ENCODE measurements around the gene OTUD1. TPM values are rescaled to one million over a fixed set of nuclear protein-coding genes. Genes with fewer than 3 reads are reported as not detected.

Gene OTUD1
- total RNA-seq, 4 donors from 2014 or later, result 12.3 to 18.0 (median 16.9) TPM

DNA sequence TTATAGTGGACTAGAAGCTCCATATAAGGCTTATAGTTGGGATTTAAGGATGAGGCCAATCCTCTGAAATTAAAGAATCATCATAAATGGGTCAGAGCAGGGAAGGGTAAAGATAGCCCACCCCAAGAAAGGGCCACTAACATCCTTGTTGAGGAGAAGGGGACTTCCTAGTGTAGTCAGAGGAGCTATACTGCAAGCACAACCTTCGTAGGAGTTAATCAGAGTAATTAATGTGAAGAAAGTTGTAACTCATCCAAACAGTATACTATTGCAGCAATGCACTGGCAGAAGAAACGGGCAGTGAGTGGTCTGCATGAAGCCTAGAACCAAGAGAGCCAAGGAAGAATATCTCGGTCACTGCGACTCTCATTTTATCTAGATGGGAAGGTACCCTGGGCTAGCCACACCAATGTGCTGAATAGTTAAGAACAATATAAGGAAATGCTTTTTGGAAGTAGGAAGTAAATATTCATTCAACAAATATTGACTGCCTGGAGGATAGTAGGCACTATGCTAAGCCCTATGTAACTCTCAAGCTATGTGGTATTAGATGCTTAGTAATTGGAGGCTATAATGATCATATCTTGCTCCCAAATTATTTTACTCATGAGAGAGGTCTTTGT lies 13.3 kb downstream of the OTUD1 start:
- intact Hi-C loops (cut with DNase I; ENCODE audit: low total_unique reads), result no loop called here
- Histone ChIP-seq H3K4me3 (no peak overlapping the region), H3K27ac (no peak overlapping the region), H3K27me3 (no peaks in the 10 kb centered on the region), H3K9me3 (no peaks in the 10 kb centered on the region), H3K4me1 (no peaks in the 10 kb centered on the region), H3K36me3 (no peaks in the 10 kb centered on the region)
- in situ Hi-C loops (cut with MboI; ENCODE audit: low pct_ligation_motif_present in 1 of 4, low pct_unique_long_range_greater_than_20kb in 1 of 4, low sequenced_read_pairs in 3 of 4), result no loop called here
- no peak for DNase-seq
- 86 to 96% methylated on average over 3 to 4 of the region's 4 CpGs for WGBS, 2 donors (ENCODE audit: low coverage in 1 of 2)
- no peak for TF ChIP-seq POLR2A (IDR thresholded peaks at IDR 0.05)
- TF ChIP-seq, protein P1, sequence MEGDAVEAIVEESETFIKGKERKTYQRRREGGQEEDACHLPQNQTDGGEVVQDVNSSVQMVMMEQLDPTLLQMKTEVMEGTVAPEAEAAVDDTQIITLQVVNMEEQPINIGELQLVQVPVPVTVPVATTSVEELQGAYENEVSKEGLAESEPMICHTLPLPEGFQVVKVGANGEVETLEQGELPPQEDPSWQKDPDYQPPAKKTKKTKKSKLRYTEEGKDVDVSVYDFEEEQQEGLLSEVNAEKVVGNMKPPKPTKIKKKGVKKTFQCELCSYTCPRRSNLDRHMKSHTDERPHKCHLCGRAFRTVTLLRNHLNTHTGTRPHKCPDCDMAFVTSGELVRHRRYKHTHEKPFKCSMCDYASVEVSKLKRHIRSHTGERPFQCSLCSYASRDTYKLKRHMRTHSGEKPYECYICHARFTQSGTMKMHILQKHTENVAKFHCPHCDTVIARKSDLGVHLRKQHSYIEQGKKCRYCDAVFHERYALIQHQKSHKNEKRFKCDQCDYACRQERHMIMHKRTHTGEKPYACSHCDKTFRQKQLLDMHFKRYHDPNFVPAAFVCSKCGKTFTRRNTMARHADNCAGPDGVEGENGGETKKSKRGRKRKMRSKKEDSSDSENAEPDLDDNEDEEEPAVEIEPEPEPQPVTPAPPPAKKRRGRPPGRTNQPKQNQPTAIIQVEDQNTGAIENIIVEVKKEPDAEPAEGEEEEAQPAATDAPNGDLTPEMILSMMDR (IDR thresholded peaks at IDR 0.05), result no peak
- no peak for TF ChIP-seq POLR2AphosphoS5 (IDR thresholded peaks at IDR 0.05)
- no peak for TF ChIP-seq EP300 (IDR thresholded peaks at IDR 0.05; ENCODE audit: low read depth)

DNA sequence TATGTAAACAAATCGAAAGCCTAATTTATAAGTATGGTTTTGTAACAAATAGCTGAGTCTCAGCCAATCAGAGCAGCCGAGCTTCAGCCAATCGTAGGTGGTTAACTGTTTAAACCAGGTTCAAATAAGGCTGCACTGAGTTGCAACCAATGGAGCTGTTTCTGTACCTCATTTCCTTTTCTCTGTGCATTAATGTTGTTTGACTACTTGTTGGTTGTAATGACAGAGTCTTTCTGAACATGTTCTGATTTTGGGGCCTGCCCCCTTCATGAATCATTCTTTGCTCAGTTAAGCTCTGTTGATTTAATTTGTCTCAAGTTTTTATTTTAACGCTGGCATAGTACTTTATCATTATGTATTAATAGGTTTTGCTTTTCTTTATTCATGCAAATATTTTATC lies 14.6 kb downstream of the OTUD1 start:
- in situ Hi-C loops (cut with MboI; ENCODE audit: low pct_ligation_motif_present in 1 of 4, low pct_unique_long_range_greater_than_20kb in 1 of 4, low sequenced_read_pairs in 3 of 4), result no loop called here
- H3K36me3 ChIP-seq, result no peaks in the 10 kb centered on the region
- TF ChIP-seq EP300 (IDR thresholded peaks at IDR 0.05; ENCODE audit: low read depth) (no peak), POLR2A (IDR thresholded peaks at IDR 0.05) (no peak), POLR2AphosphoS5 (IDR thresholded peaks at IDR 0.05) (no peak)
- TF ChIP-seq, protein P1 (IDR thresholded peaks at IDR 0.05), result no peak
- H3K9me3 ChIP-seq, result no peaks in the 10 kb centered on the region
- intact Hi-C loops (cut with DNase I; ENCODE audit: low total_unique reads), result no loop called here
- no peak for DNase-seq
- WGBS, 2 donors (ENCODE audit: low coverage in 1 of 2), result 86 to 87% methylated on average over 4 of the region's 4 CpGs
- H3K4me3 ChIP-seq, result no peak overlapping the region
- H3K4me1 ChIP-seq, result no peaks in the 10 kb centered on the region
- no peak overlapping the region for H3K27ac ChIP-seq
- no peaks in the 10 kb centered on the region for H3K27me3 ChIP-seq

- Histone ChIP-seq H3K27ac (no peak overlapping the region), H3K9me3 (no peaks in the 10 kb centered on the region), H3K36me3 (no peaks in the 10 kb centered on the region), H3K4me1 (no peaks in the 10 kb centered on the region), H3K27me3 (no peaks in the 10 kb centered on the region), H3K4me3 (no peak overlapping the region)
- in situ Hi-C loops (cut with MboI; ENCODE audit: low pct_ligation_motif_present in 1 of 4, low pct_unique_long_range_greater_than_20kb in 1 of 4, low sequenced_read_pairs in 3 of 4), result no loop called here
- intact Hi-C loops (cut with DNase I; ENCODE audit: low total_unique reads), result no loop called here
- DNase-seq, result no peak
- TF ChIP-seq POLR2A (IDR thresholded peaks at IDR 0.05), result no peak
- TF ChIP-seq POLR2AphosphoS5 (IDR thresholded peaks at IDR 0.05), result no peak
- TF ChIP-seq, protein P1 (IDR thresholded peaks at IDR 0.05), result no peak
- TF ChIP-seq EP300 (IDR thresholded peaks at IDR 0.05; ENCODE audit: low read depth), result no peak
- WGBS, 2 donors (ENCODE audit: low coverage in 1 of 2), result 79 to 87% methylated on average over 5 to 6 of the region's 6 CpGs
Observed at GRCh38 chr10:23457632-23458417, 18.9 kb downstream of the OTUD1 start.

- H3K4me3 ChIP-seq, result no peak overlapping the region
- TF ChIP-seq POLR2AphosphoS5 (IDR thresholded peaks at IDR 0.05), result no peak
- TF ChIP-seq POLR2A (IDR thresholded peaks at IDR 0.05), result no peak
- TF ChIP-seq EP300 (IDR thresholded peaks at IDR 0.05; ENCODE audit: low read depth), result no peak
- no peak overlapping the region for H3K27ac ChIP-seq
- in situ Hi-C loops (cut with MboI; ENCODE audit: low pct_ligation_motif_present in 1 of 4, low pct_unique_long_range_greater_than_20kb in 1 of 4, low sequenced_read_pairs in 3 of 4) (no loop called here), intact Hi-C loops (cut with DNase I; ENCODE audit: low total_unique reads) (no loop called here)
- 83 to 85% methylated on average over 2 to 6 of the region's 6 CpGs for WGBS, 2 donors (ENCODE audit: low coverage in 1 of 2)
- no peaks in the 10 kb centered on the region for H3K4me1 ChIP-seq
- no peak for DNase-seq
- H3K36me3 ChIP-seq, result no peaks in the 10 kb centered on the region
- no peaks in the 10 kb centered on the region for H3K9me3 ChIP-seq
- no peaks in the 10 kb centered on the region for H3K27me3 ChIP-seq
Observed at GRCh38 chr10:23459308-23459939, 20.5 kb downstream of the OTUD1 start.

Measured in transverse colon (tissue), 4 donors.